ENCODE measurements around the gene BBOF1. TPM values are rescaled to one million over a fixed set of nuclear protein-coding genes. Genes with fewer than 3 reads are reported as not detected.

The BBOF1 gene
- total and polyA plus RNA-seq, 9 of the 15 experiments (the other 6 are each of a cell fraction or from before 2014, with no cell fraction given), result 1.3 to 4.9 (median 4.2) TPM

- TF ChIP-seq, protein P1, sequence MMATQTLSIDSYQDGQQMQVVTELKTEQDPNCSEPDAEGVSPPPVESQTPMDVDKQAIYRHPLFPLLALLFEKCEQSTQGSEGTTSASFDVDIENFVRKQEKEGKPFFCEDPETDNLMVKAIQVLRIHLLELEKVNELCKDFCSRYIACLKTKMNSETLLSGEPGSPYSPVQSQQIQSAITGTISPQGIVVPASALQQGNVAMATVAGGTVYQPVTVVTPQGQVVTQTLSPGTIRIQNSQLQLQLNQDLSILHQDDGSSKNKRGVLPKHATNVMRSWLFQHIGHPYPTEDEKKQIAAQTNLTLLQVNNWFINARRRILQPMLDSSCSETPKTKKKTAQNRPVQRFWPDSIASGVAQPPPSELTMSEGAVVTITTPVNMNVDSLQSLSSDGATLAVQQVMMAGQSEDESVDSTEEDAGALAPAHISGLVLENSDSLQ (IDR thresholded peaks at IDR 0.05), result 0 out of 2 replicates have a peak, but pooled peaks have one; percentile 10
Measured at GRCh38 chr14:74014299-74014698, 4.8 kb upstream of the BBOF1 start (continued).

DNA sequence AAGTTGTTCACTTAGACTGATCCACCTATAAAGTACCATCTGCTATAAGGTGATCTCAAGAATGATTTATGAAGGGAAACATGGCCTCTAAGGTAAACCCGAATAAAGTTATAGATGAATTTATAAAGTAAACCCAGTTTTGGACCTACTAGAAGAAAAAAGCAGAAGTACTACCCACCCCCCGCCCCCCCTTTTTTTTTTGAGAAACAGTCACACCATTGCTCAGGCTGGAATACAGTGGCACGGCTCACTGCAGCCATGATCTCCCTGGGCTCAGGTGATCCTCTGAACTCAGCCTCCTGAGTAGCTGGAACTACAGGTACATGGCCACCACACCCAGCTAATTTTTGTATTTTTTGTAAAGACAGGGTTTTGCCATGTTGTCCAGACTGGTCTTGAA, 4.0 kb upstream of the BBOF1 start:
- ATAC-seq (no peak), DNase-seq (ENCODE audit: extremely low read depth in 1 of 4, low spot score in 3 of 4) (no peak), FAIRE-seq (no peak)
- H3K79me2 ChIP-seq (ENCODE audit: control insufficient read depth, insufficient read depth, low read length), result peaks cover 16% of the 10 kb centered on the region
- no peak overlapping the region for H3K4me2 ChIP-seq (ENCODE audit: insufficient read depth, low read length)
- peaks cover 31% of the 10 kb centered on the region; the same call in 2 of the 3 replicates for H3K36me3 ChIP-seq (ENCODE audit: control insufficient read depth, insufficient read depth, low read length)
- ChIA-PET CTCF (ENCODE audit: low intra/inter-chr PET ratio) (no interaction called here), POLR2A (interaction anchor here (0.6 kb wide), 1 partner anchor 24 kb away, joined by 3 read pairs; no protein-coding TSS in a partner anchor)
- H4K20me1 ChIP-seq (replicated peaks; ENCODE audit: control insufficient read depth, insufficient read depth, low read length), result no peaks in the 10 kb centered on the region
- BruUV-seq (replicated peaks), result no TSS peak
- TF ChIP-seq SNRNP70 (optimal IDR thresholded peaks at IDR 0.05; ENCODE audit: low read depth, low read length) (no peak), HOXB6 (CRISPR knock-in tag; IDR thresholded peaks at IDR 0.05; ENCODE audit: borderline replicate concordance) (no peak), VEZF1 (CRISPR knock-in tag; IDR thresholded peaks at IDR 0.05) (peak; percentile 86), ZNF395 (CRISPR knock-in tag; IDR thresholded peaks at IDR 0.05) (0 out of 2 replicates have a peak, but pooled peaks have one; percentile 48), RBFOX2 (IDR thresholded peaks at IDR 0.05; ENCODE audit: low read depth, low read length) (no peak), ZNF436 (CRISPR knock-in tag; IDR thresholded peaks at IDR 0.05) (no peak), ZNF146 (CRISPR knock-in tag; IDR thresholded peaks at IDR 0.05; ENCODE audit: unreplicated experiment) (no peak)
- H3K9me1 ChIP-seq (ENCODE audit: control insufficient read depth, insufficient read depth, low read length), result no peaks in the 10 kb centered on the region
- 0 out of 2 replicates have a peak overlapping the region, but pooled peaks have one; percentile 51 for H2AFZ ChIP-seq (ENCODE audit: low read depth, low read length)
- peak overlapping the region; percentile 69 for H3K27ac ChIP-seq (ENCODE audit: extremely low read depth, low read depth, low read length)
- 17% methylated on average over 1 of the region's 3 CpGs for WGBS (ENCODE audit: insufficient coverage, low coverage, missing lambda C conversion rate)
- intact Hi-C loops (cut with micrococcal nuclease) (loop anchor here (5.0 kb wide), 1 partner anchor 63 kb away; the partner anchor contains the start of genes COQ6 and FAM161B), in situ Hi-C loops (cut with MboI) (no loop called here)
- no peak overlapping the region for H3K4me3 ChIP-seq
- H3K9ac ChIP-seq (ENCODE audit: insufficient read depth in 1 of 2, low read depth in 2 of 2, low read length in 2 of 2), result peak overlapping the region in 1 of 2 experiments; percentile 48; a peak in 1 of 4 replicates
- no peaks in the 10 kb centered on the region for H3K9me3 ChIP-seq (replicated peaks; ENCODE audit: control insufficient read depth, insufficient read depth, low read depth, low read length)
- H3K27me3 ChIP-seq (ENCODE audit: control insufficient read depth in 2 of 2, insufficient read depth in 2 of 2, low read length in 2 of 2), result no peaks in the 10 kb centered on the region
- peaks cover 15% of the 10 kb centered on the region in 2 experiments; a peak in 4 of 5 replicates for H3K4me1 ChIP-seq (replicated peaks in 1 of 2; ENCODE audit: control insufficient read depth in 2 of 2, insufficient read depth in 2 of 2, low read length in 2 of 2)

Measured in K562 (cell line).